Neuronal stem cell (in vitro differentiated cells): Measurements from ENCODE around the gene MS4A6E.

Experiments
- DNase-seq: peaks from one replicate; pipeline ENCODE4 v3.0.0-alpha.2; 2013; ENCODE audit warnings: low spot score
- H2AFZ ChIP-seq: one replicate; pipeline ENCODE4 v1.6.1; 2013; ENCODE audit warnings: mild to moderate bottlenecking, low read length, inconsistent platforms
- H2AK5ac ChIP-seq: 2 replicates; pipeline ENCODE4 v1.6.1; 2013; ENCODE audit warnings: low read depth, mild to moderate bottlenecking, inconsistent platforms, low read length, moderate library complexity, mixed read lengths
- H2BK120ac ChIP-seq: 2 replicates; pipeline ENCODE4 v1.6.1; 2013; ENCODE audit warnings: low read depth, mild to moderate bottlenecking, inconsistent platforms, low read length, moderate library complexity, mixed read lengths
- H2BK12ac ChIP-seq: one replicate; pipeline ENCODE4 v1.6.1; 2013; ENCODE audit warnings: low read length, inconsistent platforms
- H2BK15ac ChIP-seq: 2 replicates; pipeline ENCODE4 v1.6.1; 2013; ENCODE audit warnings: mild to moderate bottlenecking, low read length, inconsistent platforms, mixed read lengths
- H2BK5ac ChIP-seq: one replicate; pipeline ENCODE4 v1.6.1; 2013; ENCODE audit warnings: inconsistent platforms, mild to moderate bottlenecking, low read length, moderate library complexity
- H3K14ac ChIP-seq: one replicate; pipeline ENCODE4 v1.6.1; 2013; ENCODE audit warnings: low read length, inconsistent platforms
- H3K18ac ChIP-seq: 2 replicates; pipeline ENCODE4 v1.6.1; 2013; ENCODE audit warnings: low read length, inconsistent platforms
- H3K23ac ChIP-seq: 2 replicates; pipeline ENCODE4 v1.6.1; 2013; ENCODE audit warnings: low read depth, mild to moderate bottlenecking, mixed read lengths, low read length, inconsistent platforms; ENCODE audit not compliant: poor library complexity
- H3K27ac ChIP-seq: replicated peaks from 3 replicates; pipeline ENCODE4 v1.5.1; 2013; ENCODE audit warnings: low read length, inconsistent platforms
- H3K27me3 ChIP-seq, 3 experiments: 2 replicates each; pipeline ENCODE4 v1.6.1; 2013; ENCODE audit warnings: low read length in 3 of 3, mild to moderate bottlenecking in 2 of 3, inconsistent platforms in 1 of 3, low read depth in 1 of 3, mixed read lengths in 1 of 3, moderate library complexity in 1 of 3; ENCODE audit not compliant: control insufficient read depth in 3 of 3, insufficient read depth in 3 of 3
- H3K36me3 ChIP-seq, 2 donors: replicated peaks in 1 of 2; 2 replicates each; pipeline ENCODE4 v1.6.1; 2013; ENCODE audit warnings: low read length in 2 of 2; ENCODE audit not compliant: control insufficient read depth in 2 of 2, insufficient read depth in 2 of 2
- H3K4ac ChIP-seq: 2 replicates; pipeline ENCODE4 v1.6.1; 2013; ENCODE audit warnings: inconsistent platforms, mild to moderate bottlenecking, low read length, moderate library complexity
- H3K4me1 ChIP-seq, 2 donors: 1 replicate in 1 of 2; 2 replicates in 1 of 2; pipeline ENCODE4 v1.6.1; 2013; ENCODE audit warnings: low read length in 2 of 2, low read depth in 1 of 2; ENCODE audit not compliant: control insufficient read depth in 2 of 2, insufficient read depth in 1 of 2
- H3K4me2 ChIP-seq: one replicate; pipeline ENCODE4 v1.6.1; 2013; ENCODE audit warnings: mild to moderate bottlenecking, low read length, inconsistent platforms; ENCODE audit not compliant: insufficient read depth, poor library complexity, severe bottlenecking
- H3K4me3 ChIP-seq, 2 donors: 2 replicates each; pipeline ENCODE4 v1.5.1; 2013; ENCODE audit warnings: low read length in 2 of 2, mild to moderate bottlenecking in 2 of 2, inconsistent platforms in 1 of 2, moderate library complexity in 1 of 2
- H3K79me1 ChIP-seq: one replicate; pipeline ENCODE4 v1.6.1; 2013; ENCODE audit warnings: low read depth, mild to moderate bottlenecking, inconsistent platforms, low read length, moderate library complexity
- H3K9ac ChIP-seq: one replicate; pipeline ENCODE4 v1.6.1; 2013; ENCODE audit warnings: mild to moderate bottlenecking, low read depth, low read length, inconsistent platforms; ENCODE audit not compliant: poor library complexity
- H3K9me3 ChIP-seq, 2 donors: replicated peaks in 1 of 2; 2 replicates each; pipeline versions ENCODE3 to v1.6.1; 2013; ENCODE audit warnings: low read length in 2 of 2, mild to moderate bottlenecking in 2 of 2, inconsistent platforms in 1 of 2, low read depth in 1 of 2, mixed read lengths in 1 of 2, moderate library complexity in 1 of 2; ENCODE audit not compliant: control insufficient read depth in 2 of 2, insufficient read depth in 1 of 2
- H4K8ac ChIP-seq: one replicate; pipeline ENCODE4 v1.6.1; 2013; ENCODE audit warnings: low read depth, mild to moderate bottlenecking, inconsistent platforms, low read length, moderate library complexity
- H4K91ac ChIP-seq: one replicate; pipeline ENCODE4 v1.6.1; 2013; ENCODE audit warnings: low read length, low read depth, mild to moderate bottlenecking, inconsistent platforms; ENCODE audit not compliant: poor library complexity
- WGBS, 2 donors: extraction: QIAGEN DNeasy Blood & Tissue Kit; methylation state at CpG; one replicate each; pipeline ENCODE4 v1.1.7; 2013; ENCODE audit warnings: missing lambda C conversion rate in 2 of 2, mixed read lengths in 1 of 2; ENCODE audit not compliant: insufficient read length in 2 of 2, insufficient replicate concordance in 1 of 2; ENCODE audit errors: extremely low coverage in 2 of 2; 5-methylcytosine and 5-hydroxymethylcytosine counted together

MS4A6E gene

GRCh38 chr11:60318726-60319125, 8.3 kb upstream of the MS4A6E start:
- Histone ChIP-seq H2AFZ (no peak overlapping the region), H3K79me1 (no peaks in the 10 kb centered on the region), H2BK5ac (no peak overlapping the region), H3K9me3 (peaks cover 2 to 10% of the 10 kb centered on the region in 2 donors), H4K91ac (no peak overlapping the region), H3K4ac (no peak overlapping the region), H3K4me2 (no peak overlapping the region), H3K36me3 (no peaks in the 10 kb centered on the region), H3K14ac (no peak overlapping the region), H3K4me3 (no peak overlapping the region), H4K8ac (no peak overlapping the region), H3K4me1 (peaks cover 0 to 10% of the 10 kb centered on the region in 2 donors), H2BK15ac (no peak overlapping the region), H2AK5ac (no peak overlapping the region), H3K27me3 (no peaks in the 10 kb centered on the region), H3K23ac (no peak overlapping the region), H2BK12ac (no peak overlapping the region), H3K18ac (no peak overlapping the region), H3K9ac (no peak overlapping the region), H2BK120ac (no peak overlapping the region), H3K27ac (no peak overlapping the region)
- no peak for DNase-seq
- WGBS, 2 donors, result no CpG with 5 or more reads among the region's 2 CpGs

- peaks cover 0 to 2% of the 10 kb centered on the region in 2 donors for H3K4me1 ChIP-seq
- no peak overlapping the region for H2BK15ac ChIP-seq
- no peak overlapping the region for H3K9ac ChIP-seq
- no peak overlapping the region for H4K8ac ChIP-seq
- H3K4me2 ChIP-seq, result no peak overlapping the region
- no peak overlapping the region for H2AFZ ChIP-seq
- H3K18ac ChIP-seq, result no peak overlapping the region
- no peak overlapping the region for H2BK5ac ChIP-seq
- H2BK120ac ChIP-seq, result no peak overlapping the region
- H3K9me3 ChIP-seq, result peaks cover 2 to 10% of the 10 kb centered on the region in 2 donors
- H3K27ac ChIP-seq, result no peak overlapping the region
- DNase-seq, result no peak
- no peaks in the 10 kb centered on the region for H3K36me3 ChIP-seq
- H2BK12ac ChIP-seq, result no peak overlapping the region
- H3K23ac ChIP-seq, result no peak overlapping the region
- H3K4me3 ChIP-seq, result no peak overlapping the region
- H3K27me3 ChIP-seq, result no peaks in the 10 kb centered on the region
- no peak overlapping the region for H3K14ac ChIP-seq
- no peak overlapping the region for H4K91ac ChIP-seq
- no peak overlapping the region for H2AK5ac ChIP-seq
- H3K4ac ChIP-seq, result no peak overlapping the region
- no peaks in the 10 kb centered on the region for H3K79me1 ChIP-seq
Measured at GRCh38 chr11:60321051-60321450, 6.0 kb upstream of the MS4A6E start.

GRCh38 chr11:60328460-60328859, 1.4 kb downstream of the MS4A6E start:
- Histone ChIP-seq H2BK120ac (no peak overlapping the region), H3K9ac (no peak overlapping the region), H3K18ac (no peak overlapping the region), H2BK12ac (no peak overlapping the region), H2AK5ac (no peak overlapping the region), H3K4me1 (no peaks in the 10 kb centered on the region), H3K27ac (no peak overlapping the region), H2BK15ac (no peak overlapping the region), H3K36me3 (no peaks in the 10 kb centered on the region), H2AFZ (no peak overlapping the region), H3K4ac (no peak overlapping the region), H3K27me3 (no peaks in the 10 kb centered on the region), H3K9me3 (no peaks in the 10 kb centered on the region), H4K8ac (no peak overlapping the region), H2BK5ac (no peak overlapping the region), H3K4me2 (no peak overlapping the region), H3K4me3 (no peak overlapping the region), H3K23ac (no peak overlapping the region), H4K91ac (no peak overlapping the region), H3K14ac (no peak overlapping the region), H3K79me1 (no peaks in the 10 kb centered on the region)
- DNase-seq, result no peak

- Histone ChIP-seq H2BK120ac (no peak overlapping the region), H2BK5ac (no peak overlapping the region), H3K18ac (no peak overlapping the region), H3K9me3 (no peaks in the 10 kb centered on the region), H3K4me1 (no peaks in the 10 kb centered on the region), H3K27ac (no peak overlapping the region), H3K27me3 (no peaks in the 10 kb centered on the region), H4K91ac (no peak overlapping the region), H2BK15ac (no peak overlapping the region), H3K4me2 (no peak overlapping the region), H4K8ac (no peak overlapping the region), H3K79me1 (no peaks in the 10 kb centered on the region), H3K4me3 (no peak overlapping the region), H2AFZ (no peak overlapping the region), H3K36me3 (no peaks in the 10 kb centered on the region), H3K14ac (no peak overlapping the region), H3K4ac (no peak overlapping the region), H3K23ac (no peak overlapping the region), H2BK12ac (no peak overlapping the region), H2AK5ac (no peak overlapping the region), H3K9ac (no peak overlapping the region)
- no CpG with 5 or more reads among the region's 3 CpGs for WGBS, 2 donors
- DNase-seq, result no peak
Measured at GRCh38 chr11:60332846-60333245, 5.8 kb downstream of the MS4A6E start.
